GM21360 (cell line): Measurements from ENCODE around the gene NLK.
"Not testable (repeated sequence)": the region's sequence is repeated elsewhere in the genome, so short reads cannot be mapped to it uniquely, and the experiment has no call there.

Source experiments
- ATAC-seq: cut with Tn5 transposase; IDR thresholded peaks from one replicate; pipeline ENCODE4 v1.9.1; 2021; ENCODE audit warnings: mild to moderate bottlenecking, moderate library complexity; ENCODE audit not compliant: unreplicated experiment

The NLK gene

GRCh38 chr17:28042657-28042720 lies at the start of gene NLK:
Gene NLK (plus strand): TSS chr17:28042677. CDS start chr17:28042874, 197 bp downstream.
- no peak for ATAC-seq

DNA sequence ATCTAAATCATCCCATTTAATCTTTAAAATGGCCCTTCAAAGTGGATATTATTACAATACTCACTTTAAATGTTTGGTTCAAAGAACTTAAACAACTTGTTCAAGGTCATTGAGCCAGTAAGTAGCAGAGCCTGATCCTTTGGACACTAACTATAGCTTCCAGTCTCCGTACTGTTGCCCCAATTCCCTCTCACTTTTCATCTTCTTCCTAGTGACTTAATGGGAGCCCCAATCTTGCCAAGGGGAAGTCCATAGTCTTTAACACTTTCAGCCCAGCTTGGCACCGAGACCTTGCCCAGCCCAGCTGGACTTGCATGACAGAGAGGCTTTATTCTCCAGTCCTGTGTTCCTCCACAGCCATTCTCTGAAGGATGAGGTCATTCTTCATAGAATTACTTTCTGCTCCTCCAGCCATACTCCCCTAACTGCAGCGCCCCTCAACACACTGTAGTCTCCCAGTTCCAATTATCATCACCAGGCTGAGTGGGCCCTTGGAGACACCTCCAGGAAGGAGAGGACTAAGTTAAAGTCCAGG lies 49.2 kb upstream of the NLK start:
- no peak for ATAC-seq

- ATAC-seq: no peak
These were observed 48.7 kb upstream of the NLK start for GRCh38 chr17:27993723-27994310.

DNA sequence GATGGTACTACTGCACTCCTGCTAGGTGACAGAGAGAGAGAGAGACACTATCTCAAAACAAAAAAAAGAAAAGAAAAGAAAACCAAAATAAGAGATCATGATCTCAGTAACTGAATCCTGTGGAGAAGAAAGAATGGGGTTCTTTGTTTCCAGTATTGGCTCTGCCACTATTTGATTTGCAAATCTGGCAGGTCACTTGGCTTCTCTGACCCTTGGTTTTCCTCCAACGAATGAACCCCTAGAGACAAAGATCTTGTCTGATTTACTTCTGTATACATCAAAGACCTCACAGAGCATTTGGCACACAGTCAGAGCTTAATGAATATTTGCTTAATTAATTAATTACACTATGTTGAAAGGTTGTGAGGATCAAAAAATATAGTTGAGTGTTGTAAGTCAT lies 47.9 kb upstream of the NLK start:
- ATAC-seq: no peak

GRCh38 chr17:27995554-27995953 lies 46.9 kb upstream of the NLK start:
- no peak for ATAC-seq

DNA sequence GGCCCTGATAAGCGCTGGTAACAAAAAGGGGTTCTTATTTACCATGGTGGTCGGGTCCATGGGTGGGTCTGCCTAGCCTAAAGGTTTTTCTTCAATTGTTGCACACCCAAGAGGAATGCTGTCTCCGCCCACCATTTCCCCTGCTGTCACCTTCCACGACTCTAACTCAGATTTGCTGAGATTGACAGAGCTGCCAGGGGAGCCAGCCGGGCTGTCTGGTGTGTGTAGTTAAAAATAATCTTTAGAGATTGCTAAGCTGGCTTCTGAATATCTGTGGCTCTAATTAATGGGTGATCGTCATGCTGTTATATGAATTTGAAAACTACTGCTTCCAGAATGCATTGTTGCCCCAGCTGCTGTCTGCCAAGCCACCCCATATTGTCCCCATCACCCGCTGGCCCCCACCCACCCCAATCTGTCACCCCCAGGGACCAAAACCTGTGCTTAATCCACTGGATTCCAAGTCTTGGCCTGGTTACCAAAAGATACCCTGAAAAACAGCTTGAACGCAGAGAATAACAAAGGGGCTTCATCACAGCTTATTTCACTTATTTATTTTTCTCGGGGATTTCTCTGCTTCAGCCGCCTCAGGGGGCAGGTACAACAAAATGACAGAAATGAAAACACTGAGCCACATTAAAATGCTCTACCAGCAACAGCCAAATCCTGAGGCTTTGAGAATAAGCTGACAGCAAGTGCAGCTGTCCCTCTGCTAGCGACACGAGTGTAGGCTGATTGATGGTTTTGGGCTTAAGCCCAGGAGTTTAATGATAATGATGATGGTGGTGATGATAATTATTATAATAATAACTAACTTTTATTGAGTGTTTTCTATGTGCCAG lies 46.1 kb upstream of the NLK start:
- no peak for ATAC-seq

DNA sequence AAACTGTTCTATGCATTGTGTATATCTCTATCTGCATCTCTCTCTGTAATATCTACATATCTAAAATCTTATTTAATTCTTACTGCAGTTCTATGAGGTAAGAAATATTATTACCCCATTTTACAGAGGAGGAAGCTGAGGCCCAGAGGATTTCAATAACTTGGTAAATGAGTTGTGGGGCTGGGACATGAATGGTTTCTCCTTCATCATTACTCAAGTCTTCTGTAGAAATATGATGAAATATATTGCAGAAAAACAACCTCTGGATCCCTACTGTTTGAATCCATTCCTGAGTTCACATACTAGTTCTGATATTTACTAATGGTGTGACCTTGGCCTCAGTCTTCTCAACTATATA lies 45.5 kb upstream of the NLK start:
- ATAC-seq: no peak

DNA sequence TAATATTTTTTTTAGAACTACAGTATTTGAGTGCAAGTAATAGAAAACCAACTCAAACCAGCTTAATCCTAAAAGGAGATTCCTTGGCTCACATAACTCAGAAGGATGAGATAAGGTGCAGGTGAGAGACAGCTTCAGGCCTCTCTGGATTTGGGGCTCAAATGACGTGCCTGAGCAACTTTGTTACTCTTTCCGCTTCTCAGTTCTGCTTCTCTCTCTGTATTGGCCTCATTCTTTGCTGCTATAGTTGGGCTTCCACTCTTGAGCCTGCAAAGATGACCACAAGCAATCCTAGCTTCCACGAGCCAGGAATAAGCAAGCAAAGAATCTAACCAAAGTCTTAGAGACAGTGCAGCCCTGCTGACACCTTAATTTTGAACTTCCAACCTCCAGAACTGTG lies 45.0 kb upstream of the NLK start:
- ATAC-seq: no peak

DNA sequence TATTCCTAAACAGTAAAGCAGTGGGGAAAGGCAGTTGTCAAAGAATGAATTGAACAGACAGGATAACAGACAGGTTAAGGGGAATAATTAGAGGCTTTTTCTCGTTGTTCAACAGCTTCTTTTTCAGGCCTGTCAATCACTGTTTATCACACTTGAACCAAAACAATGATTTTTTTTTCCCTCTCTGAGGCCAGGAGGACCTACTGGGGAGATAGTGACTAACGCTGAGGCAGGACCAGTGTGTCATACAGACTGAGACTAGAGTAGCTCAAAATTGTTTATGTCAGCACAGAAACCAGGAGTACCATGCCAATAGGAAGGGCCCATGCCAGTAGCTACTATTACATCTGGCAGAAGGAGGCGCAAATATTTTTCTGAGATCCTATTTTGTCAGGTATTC lies 41.3 kb upstream of the NLK start:
- no peak for ATAC-seq

GRCh38 chr17:28004344-28004743 lies 38.1 kb upstream of the NLK start:
- no peak for ATAC-seq

GRCh38 chr17:28007925-28008324 lies 34.6 kb upstream of the NLK start:
- ATAC-seq: not testable (repeated sequence)

DNA sequence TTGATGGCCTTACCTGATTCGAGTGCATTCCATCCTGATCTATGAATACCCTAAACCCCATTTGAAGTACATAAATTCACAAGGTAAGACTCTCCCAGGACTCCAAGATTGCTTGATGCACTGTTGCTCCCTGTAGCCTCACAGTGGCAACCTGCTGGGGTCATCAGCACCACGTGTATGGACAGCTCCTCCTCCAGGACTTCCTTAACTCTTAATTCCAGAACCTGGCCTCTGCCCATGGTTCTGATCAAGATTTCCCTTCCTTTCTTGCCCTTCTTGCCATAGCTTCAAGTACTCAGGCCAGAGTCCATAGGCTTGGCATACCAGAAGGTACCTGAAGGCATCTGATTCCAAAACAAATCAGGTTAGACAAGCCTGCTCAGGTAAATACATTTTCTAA lies 34.0 kb upstream of the NLK start:
- ATAC-seq: no peak

GRCh38 chr17:28010406-28010805 lies 32.1 kb upstream of the NLK start:
- ATAC-seq: no peak

GRCh38 chr17:28018439-28019070 lies 23.9 kb upstream of the NLK start:
- no peak for ATAC-seq

DNA sequence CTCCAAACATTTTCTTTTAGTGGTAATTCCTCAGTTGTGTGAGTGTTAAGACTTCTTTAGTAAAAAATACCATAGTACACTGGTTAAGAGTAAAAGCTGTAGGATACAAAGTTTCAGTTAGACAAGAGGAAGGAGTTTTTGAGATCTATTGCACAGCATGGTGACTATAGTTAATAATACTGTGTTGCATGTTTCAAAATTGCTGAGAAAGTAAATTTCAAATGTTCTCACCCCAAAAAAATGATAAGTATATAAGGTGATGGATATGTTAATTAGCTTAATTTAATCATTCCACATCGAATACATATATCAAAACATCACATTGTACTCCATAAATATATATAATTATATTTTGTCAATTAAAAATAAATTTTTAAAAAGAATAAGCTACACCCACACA lies 22.0 kb upstream of the NLK start:
- ATAC-seq: no peak

DNA sequence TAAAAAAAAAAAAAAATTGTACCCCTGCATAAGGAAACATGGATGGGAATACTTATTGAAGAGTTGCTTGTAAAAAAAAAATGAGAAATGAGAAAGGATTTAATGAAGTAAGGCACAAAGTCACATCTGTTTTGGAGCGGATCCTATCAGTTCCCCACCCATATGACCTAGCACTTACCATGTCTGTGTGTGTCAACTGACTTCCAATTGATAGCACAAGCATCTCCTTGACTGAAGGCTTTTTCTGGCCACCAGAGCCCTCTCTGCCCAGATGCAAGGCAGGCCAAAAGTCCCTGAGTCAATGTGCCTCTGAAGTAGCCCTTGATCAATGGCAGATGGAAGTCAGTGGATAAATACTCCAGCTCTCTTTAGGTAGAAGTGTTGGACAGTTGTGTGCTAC lies 13.4 kb upstream of the NLK start:
- no peak for ATAC-seq

DNA sequence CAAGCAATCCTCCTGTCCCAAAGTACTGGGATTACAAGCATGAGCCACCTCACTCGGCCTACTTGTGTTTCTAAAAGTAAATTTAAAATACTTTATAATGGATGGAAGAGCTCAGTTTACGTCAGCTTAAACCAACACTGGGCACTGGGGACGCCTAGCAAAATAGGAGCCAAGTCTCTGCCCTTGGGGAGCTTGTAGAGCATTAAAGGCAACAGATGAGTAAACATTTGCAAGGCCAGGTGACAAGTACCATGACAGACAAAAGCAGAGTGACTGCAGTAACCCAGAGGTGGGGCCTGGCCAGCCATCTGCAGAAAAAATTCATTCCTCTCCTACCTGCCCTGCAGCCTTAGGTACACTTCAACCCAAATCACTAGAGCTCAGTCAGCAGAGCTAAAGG lies 12.1 kb upstream of the NLK start:
- ATAC-seq: no peak

DNA sequence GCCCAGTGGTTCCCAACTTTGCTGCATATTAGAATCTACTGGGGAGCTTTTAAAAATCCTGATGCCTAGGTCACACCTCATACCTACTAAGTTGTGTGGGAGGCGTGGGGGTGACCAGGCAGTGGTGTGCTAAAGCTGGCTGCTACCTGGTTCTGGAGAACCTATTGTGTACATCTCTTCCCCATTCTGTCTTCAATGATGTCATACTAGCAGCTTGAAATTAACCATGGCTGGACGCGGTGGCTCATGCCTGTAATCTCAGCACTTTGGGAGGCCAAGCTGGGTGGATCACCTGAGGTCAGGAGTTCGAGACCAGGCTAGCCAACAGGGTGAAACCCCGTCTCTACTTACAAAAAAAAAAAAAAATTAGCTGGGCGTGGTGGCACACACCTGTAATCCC lies 11.3 kb upstream of the NLK start:
- ATAC-seq: no peak

GRCh38 chr17:28033972-28034714 lies 8.3 kb upstream of the NLK start:
- ATAC-seq: no peak

DNA sequence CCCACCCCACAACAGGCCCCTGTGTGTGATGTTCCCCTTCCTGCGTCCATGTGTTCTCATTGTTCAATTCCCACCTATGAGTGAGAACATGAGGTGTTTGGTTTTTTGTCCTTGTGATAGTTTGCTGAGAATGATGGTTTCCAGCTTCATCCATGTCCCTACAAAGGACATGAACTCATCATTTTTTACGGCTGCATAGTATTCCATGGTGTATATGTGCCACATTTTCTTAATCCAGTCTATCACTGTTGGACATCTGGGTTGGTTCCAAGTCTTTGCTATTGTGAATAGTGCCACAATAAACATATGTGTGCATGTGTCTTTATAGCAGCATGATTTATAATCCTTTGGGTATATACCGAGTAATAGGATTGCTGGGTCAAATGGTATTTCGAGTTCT lies 7.0 kb upstream of the NLK start:
- ATAC-seq: not testable (repeated sequence)

DNA sequence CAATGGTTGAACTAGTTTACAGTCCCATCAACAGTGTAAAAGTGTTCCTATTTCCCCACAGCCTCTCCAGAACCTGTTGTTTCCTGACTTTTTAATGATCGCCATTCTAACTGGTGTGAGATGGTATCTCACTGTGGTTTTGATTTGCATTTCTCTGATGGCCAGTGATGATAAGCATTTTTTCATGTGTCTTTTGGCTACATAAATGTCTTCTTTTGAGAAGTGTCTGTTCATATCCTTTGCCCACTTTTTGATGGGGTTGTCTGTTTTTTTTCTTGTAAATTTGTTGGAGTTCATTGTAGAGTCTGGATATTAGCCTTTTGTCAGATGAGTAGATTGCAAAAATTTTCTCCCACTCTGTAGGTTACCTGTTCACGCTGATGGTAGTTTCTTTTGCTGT lies 6.6 kb upstream of the NLK start:
- not testable (repeated sequence) for ATAC-seq

- ATAC-seq: no peak
These were observed 3.7 kb upstream of the NLK start for GRCh38 chr17:28038802-28039201.
